ENCODE data around the gene ZNF512B.

DNA sequence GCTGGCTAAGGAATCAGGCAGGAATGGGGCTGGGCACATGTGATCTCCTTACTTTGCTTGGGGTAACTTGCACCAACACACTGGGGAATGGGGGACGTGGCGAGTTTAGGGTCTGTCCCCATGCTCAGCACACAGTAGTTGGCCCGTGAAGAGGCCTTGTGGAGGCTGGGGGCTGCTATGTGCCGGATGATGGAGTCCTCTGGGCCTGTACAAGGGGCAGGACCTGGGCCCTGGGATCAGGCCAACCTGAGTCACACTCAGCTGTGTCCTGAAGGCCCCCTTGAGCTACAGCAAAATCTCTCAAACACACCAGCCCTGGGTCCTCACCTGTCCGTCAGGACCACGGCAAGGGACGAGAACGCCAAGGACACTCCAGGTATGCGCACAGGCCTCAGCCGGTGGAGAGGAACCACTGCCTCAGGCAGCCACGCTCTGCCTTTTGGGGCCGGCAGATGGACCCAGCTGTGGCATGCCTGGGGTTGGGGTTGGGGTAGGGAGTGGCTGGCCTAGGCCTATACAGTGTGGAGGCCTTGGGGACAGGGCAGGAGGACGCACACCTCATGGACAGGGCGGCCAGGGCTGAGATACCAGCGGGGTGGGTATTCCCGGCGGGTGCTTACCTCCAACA lies 24.6 kb downstream of the ZNF512B start:
- TF ChIP-seq, protein P1, sequence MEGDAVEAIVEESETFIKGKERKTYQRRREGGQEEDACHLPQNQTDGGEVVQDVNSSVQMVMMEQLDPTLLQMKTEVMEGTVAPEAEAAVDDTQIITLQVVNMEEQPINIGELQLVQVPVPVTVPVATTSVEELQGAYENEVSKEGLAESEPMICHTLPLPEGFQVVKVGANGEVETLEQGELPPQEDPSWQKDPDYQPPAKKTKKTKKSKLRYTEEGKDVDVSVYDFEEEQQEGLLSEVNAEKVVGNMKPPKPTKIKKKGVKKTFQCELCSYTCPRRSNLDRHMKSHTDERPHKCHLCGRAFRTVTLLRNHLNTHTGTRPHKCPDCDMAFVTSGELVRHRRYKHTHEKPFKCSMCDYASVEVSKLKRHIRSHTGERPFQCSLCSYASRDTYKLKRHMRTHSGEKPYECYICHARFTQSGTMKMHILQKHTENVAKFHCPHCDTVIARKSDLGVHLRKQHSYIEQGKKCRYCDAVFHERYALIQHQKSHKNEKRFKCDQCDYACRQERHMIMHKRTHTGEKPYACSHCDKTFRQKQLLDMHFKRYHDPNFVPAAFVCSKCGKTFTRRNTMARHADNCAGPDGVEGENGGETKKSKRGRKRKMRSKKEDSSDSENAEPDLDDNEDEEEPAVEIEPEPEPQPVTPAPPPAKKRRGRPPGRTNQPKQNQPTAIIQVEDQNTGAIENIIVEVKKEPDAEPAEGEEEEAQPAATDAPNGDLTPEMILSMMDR (IDR thresholded peaks at IDR 0.05) = no peak
- TF ChIP-seq POLR2A (IDR thresholded peaks at IDR 0.05) = no peak
